GM12865 (cell line): ENCODE data around the gene TMPRSS12.
"Not testable (repeated sequence)": the region's sequence is repeated elsewhere in the genome, so short reads cannot be mapped to it uniquely, and the experiment has no call there.

Experiments used
- DNase-seq: peaks from one replicate; pipeline ENCODE4 v3.0.0; 2010; ENCODE audit warnings: low read depth
- H3K4me3 ChIP-seq: 2 replicates; pipeline ENCODE4 v1.5.1; 2011; ENCODE audit warnings: mild to moderate bottlenecking, low read depth, low read length, control low read depth
- CTCF ChIP-seq: IDR thresholded peaks from 2 replicates; pipeline ENCODE4 v1.5.1; 2011; ENCODE audit warnings: low read length, control low read depth, low read depth, inconsistent platforms; ENCODE audit not compliant: insufficient read depth; ENCODE audit errors: missing control alignments

TMPRSS12 gene

GRCh38 chr12:50822082-50822481 is 20.6 kb upstream of the TMPRSS12 start:
- no peak for TF ChIP-seq CTCF
- no peak overlapping the region for H3K4me3 ChIP-seq
- no peak for DNase-seq

DNA sequence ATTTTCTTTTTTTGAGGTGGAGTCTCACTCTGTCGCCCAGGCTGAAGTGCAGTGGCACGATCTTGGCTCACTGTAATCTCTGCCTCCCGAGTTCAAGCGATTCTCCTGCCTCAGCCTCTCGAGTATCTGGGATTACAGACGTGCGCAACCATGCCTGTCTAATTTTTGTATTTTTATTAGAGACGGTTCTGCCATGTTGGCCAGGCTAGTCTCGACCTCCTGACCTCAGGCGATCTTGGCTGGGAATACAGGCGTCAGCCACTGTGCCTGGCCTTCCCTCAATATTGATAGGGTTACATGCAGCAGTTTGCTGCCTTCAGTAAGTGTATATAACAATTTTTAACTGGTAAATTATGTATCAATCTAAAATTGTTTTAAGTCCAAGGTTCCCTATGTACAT is 19.0 kb upstream of the TMPRSS12 start:
- DNase-seq, H3K4me3 ChIP-seq: not testable (repeated sequence)

DNA sequence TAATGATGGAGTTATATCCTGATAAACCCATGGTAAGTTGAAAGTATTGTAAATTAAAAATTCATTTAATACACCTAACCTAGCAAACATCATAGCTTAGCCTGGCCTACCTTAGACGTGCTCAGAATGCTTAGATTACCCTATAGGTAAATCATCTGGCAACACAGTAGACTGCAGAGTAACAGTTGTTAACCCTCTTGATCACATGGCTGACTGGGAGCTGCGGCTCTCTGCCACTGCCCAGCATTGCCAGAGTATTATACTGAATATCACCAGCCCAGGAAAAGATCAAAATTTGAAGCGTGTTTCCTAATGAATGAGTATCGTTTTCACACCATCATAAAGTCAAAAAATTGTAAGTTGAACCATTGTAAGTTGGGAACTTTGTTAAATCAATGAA is 17.8 kb upstream of the TMPRSS12 start:
- no peak for DNase-seq
- no peak overlapping the region for H3K4me3 ChIP-seq
- TF ChIP-seq CTCF, result no peak

- H3K4me3 ChIP-seq, result no peak overlapping the region
- peak; percentile 22 for TF ChIP-seq CTCF
- DNase-seq, result peak; percentile 67
Observed at GRCh38 chr12:50825372-50825838, 17.3 kb upstream of the TMPRSS12 start.

DNA sequence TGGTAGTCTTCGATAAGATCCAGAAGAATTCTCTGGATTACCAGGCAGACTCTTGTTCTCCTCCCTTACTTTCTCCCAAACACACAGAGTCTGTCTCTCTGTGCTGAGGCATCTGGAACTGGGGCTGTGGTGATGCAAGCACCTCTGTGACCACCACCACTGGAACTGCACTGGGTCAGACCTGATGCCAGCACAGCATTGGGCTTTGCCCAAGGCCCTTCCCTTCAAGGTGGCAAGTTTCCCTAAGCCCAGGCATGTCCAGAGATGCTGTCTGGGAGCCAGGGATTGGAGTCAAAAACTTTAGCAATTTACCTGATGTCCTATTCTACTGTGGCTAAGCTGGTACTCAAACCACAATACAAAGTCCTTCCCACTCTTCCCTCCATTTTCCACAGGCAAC is 14.6 kb upstream of the TMPRSS12 start:
- TF ChIP-seq CTCF, result no peak
- DNase-seq, result no peak
- no peak overlapping the region for H3K4me3 ChIP-seq

DNA sequence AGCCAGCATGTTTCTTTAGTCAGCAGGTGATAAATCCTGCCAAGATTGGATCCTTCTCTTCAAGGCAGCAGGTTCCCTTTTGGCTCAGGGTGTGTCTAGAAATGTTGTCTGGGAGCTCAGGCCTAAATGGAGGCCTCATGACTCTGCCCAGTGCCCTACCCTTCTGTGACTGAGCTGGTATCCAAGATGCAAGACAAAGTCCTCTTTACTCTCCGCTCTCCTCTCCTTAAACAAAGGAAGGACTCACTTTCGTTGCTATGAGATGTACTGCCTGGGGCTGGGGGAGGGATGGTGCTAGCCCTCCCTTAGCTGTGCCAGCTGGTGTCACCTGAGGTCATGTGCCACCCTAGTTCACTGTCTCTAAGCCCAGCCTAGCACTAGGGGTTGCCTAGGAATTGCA is 13.8 kb upstream of the TMPRSS12 start:
- H3K4me3 ChIP-seq, result no peak overlapping the region
- no peak for DNase-seq
- no peak for TF ChIP-seq CTCF

DNA sequence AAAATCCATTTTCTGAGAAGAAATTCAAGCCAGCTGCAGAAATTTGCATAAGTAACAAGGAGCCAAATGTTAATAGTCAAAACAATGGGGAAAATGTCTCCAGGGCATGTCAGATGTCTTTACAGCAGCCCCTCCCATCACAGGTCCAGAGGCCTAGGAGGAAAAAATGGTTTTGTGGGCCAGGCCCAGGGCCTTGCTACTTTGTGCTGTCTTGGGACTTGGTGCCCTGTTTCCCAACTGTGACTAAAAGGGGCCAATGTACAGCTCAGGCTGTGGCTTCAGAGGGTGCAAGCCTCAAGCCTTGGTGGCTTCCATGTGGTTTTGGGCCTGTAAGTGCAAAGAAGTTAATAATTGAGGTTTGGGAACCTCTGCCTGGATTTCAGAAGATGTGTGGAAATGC is 8.9 kb upstream of the TMPRSS12 start:
- not testable (repeated sequence) for H3K4me3 ChIP-seq, DNase-seq

- no peak for TF ChIP-seq CTCF
- H3K4me3 ChIP-seq, result no peak overlapping the region
- no peak for DNase-seq
Observed at GRCh38 chr12:50839042-50839441, 3.7 kb upstream of the TMPRSS12 start.
